ENCODE data around the gene LRP1.
A peak's percentile ranks its signal among the peaks of the same experiment; 100 is the strongest.

LRP1 gene

DNA sequence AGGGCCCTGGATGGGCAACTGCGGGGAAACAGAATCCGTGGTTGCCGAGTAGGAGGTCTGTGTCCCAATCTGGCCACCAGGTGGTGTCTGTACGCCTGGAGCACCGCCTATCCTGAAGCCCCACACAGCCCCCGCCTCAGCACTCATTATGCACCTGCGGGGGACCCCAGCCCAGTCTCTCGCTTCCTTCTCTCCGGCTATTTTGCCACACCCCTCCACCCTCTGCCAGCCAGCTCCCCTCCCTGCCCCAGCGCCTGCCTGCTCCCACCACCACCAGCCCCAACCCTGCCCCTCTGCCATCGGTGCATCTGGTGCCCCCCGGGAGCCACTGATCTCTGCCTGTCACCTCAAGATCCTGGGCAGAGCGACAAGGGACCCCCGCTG, 86.1 kb downstream of the LRP1 start:
- H3K27ac ChIP-seq (replicated peaks), result no peak overlapping the region
- peak in 1 of 2 experiments; percentile 61 for DNase-seq (ENCODE audit: low read depth in 1 of 2, low spot score in 1 of 2)
- no peak for TF ChIP-seq SPI1 (IDR thresholded peaks at IDR 0.05; ENCODE audit: borderline replicate concordance, low read depth)
- TF ChIP-seq, protein P1, sequence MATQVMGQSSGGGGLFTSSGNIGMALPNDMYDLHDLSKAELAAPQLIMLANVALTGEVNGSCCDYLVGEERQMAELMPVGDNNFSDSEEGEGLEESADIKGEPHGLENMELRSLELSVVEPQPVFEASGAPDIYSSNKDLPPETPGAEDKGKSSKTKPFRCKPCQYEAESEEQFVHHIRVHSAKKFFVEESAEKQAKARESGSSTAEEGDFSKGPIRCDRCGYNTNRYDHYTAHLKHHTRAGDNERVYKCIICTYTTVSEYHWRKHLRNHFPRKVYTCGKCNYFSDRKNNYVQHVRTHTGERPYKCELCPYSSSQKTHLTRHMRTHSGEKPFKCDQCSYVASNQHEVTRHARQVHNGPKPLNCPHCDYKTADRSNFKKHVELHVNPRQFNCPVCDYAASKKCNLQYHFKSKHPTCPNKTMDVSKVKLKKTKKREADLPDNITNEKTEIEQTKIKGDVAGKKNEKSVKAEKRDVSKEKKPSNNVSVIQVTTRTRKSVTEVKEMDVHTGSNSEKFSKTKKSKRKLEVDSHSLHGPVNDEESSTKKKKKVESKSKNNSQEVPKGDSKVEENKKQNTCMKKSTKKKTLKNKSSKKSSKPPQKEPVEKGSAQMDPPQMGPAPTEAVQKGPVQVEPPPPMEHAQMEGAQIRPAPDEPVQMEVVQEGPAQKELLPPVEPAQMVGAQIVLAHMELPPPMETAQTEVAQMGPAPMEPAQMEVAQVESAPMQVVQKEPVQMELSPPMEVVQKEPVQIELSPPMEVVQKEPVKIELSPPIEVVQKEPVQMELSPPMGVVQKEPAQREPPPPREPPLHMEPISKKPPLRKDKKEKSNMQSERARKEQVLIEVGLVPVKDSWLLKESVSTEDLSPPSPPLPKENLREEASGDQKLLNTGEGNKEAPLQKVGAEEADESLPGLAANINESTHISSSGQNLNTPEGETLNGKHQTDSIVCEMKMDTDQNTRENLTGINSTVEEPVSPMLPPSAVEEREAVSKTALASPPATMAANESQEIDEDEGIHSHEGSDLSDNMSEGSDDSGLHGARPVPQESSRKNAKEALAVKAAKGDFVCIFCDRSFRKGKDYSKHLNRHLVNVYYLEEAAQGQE (IDR thresholded peaks at IDR 0.05; ENCODE audit: insufficient replicate concordance, low read depth), result no peak
- TF ChIP-seq, protein P2, sequence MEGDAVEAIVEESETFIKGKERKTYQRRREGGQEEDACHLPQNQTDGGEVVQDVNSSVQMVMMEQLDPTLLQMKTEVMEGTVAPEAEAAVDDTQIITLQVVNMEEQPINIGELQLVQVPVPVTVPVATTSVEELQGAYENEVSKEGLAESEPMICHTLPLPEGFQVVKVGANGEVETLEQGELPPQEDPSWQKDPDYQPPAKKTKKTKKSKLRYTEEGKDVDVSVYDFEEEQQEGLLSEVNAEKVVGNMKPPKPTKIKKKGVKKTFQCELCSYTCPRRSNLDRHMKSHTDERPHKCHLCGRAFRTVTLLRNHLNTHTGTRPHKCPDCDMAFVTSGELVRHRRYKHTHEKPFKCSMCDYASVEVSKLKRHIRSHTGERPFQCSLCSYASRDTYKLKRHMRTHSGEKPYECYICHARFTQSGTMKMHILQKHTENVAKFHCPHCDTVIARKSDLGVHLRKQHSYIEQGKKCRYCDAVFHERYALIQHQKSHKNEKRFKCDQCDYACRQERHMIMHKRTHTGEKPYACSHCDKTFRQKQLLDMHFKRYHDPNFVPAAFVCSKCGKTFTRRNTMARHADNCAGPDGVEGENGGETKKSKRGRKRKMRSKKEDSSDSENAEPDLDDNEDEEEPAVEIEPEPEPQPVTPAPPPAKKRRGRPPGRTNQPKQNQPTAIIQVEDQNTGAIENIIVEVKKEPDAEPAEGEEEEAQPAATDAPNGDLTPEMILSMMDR (IDR thresholded peaks at IDR 0.05; ENCODE audit: insufficient read depth, low read length), result peak; percentile 82
- H3K4me3 ChIP-seq (replicated peaks; ENCODE audit: insufficient read depth, low read length), result no peak overlapping the region
- H3K27me3 ChIP-seq (ENCODE audit: insufficient read depth, poor library complexity, severe bottlenecking), result peaks cover 47% of the 10 kb centered on the region

DNA sequence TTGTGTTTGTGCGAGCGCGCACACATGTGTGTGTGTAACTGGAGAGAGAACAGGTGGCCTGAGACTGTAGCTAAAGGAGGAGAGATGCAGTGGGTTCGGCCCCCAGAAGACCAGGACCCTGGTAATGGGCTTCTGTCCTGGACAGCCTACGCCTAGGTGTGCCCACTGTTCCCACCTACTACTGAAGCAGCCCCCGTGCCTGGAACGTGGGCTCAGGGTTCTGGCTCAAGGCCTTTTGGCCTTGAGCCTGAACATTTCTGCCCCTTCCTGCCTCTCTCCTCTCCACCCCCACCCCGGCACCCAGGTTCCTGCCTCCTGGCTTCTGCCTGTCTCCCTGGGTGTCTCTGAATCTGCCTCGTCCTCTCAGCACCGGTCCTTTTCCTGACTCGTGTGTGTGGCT, 86.8 kb downstream of the LRP1 start:
- TF ChIP-seq GABPA (IDR thresholded peaks at IDR 0.05; ENCODE audit: low read depth), result no peak
- no peak for TF ChIP-seq POLR2AphosphoS5 (IDR thresholded peaks at IDR 0.05; ENCODE audit: low read depth)
- TF ChIP-seq SPI1 (IDR thresholded peaks at IDR 0.05; ENCODE audit: borderline replicate concordance, low read depth), result no peak
- TF ChIP-seq, protein P2 (IDR thresholded peaks at IDR 0.05; ENCODE audit: insufficient read depth, low read length), result no peak
- TF ChIP-seq, protein P1 (IDR thresholded peaks at IDR 0.05; ENCODE audit: insufficient replicate concordance, low read depth), result no peak
- DNase-seq (ENCODE audit: low read depth in 1 of 2, low spot score in 1 of 2), result no peak
- H3K27me3 ChIP-seq (ENCODE audit: insufficient read depth, poor library complexity, severe bottlenecking), result peaks cover 53% of the 10 kb centered on the region

DNA sequence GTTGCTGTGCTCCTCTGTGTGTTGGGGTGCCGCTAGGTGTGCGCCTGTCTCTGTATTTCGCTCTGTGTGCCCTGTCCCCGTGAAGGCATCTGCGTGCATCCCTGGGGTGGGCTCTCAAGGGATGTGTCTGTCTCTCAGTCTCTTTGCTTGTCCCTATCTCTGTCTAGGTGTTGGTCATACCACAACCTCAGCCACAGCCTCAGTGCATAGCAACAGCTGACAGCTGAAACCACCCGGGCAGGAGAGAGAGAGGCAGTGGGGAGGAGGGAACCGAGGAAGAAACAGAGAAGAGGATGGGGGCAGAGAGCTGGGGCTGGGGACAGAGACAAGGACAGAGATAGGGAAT, 87.4 kb downstream of the LRP1 start:
- no peak for DNase-seq (ENCODE audit: low read depth in 1 of 2, low spot score in 1 of 2)
- H3K4me3 ChIP-seq (replicated peaks; ENCODE audit: insufficient read depth, low read length), result no peak overlapping the region
- no peak for TF ChIP-seq POLR2AphosphoS5 (IDR thresholded peaks at IDR 0.05; ENCODE audit: low read depth)
- no peak for TF ChIP-seq SPI1 (IDR thresholded peaks at IDR 0.05; ENCODE audit: borderline replicate concordance, low read depth)
- TF ChIP-seq, protein P2 (IDR thresholded peaks at IDR 0.05; ENCODE audit: insufficient read depth, low read length), result no peak
- no peak for TF ChIP-seq GABPA (IDR thresholded peaks at IDR 0.05; ENCODE audit: low read depth)
- TF ChIP-seq, protein P1 (IDR thresholded peaks at IDR 0.05; ENCODE audit: insufficient replicate concordance, low read depth), result no peak

More for the DNA sequence above, 86.8 kb downstream of the LRP1 start:
- Histone ChIP-seq H3K27ac (replicated peaks) (no peak overlapping the region), H3K4me3 (replicated peaks; ENCODE audit: insufficient read depth, low read length) (no peak overlapping the region)

More for the DNA sequence above, 87.4 kb downstream of the LRP1 start:
- H3K27me3 ChIP-seq (ENCODE audit: insufficient read depth, poor library complexity, severe bottlenecking), result peaks cover 58% of the 10 kb centered on the region
- H3K27ac ChIP-seq (replicated peaks), result no peak overlapping the region
